ENCODE measurements around the gene FRMD4A. TPM values are rescaled to one million over a fixed set of nuclear protein-coding genes. Genes with fewer than 3 reads are reported as not detected.

The FRMD4A gene
- total RNA-seq, 1 experiment from 2014 or later = 0.23 TPM

DNA sequence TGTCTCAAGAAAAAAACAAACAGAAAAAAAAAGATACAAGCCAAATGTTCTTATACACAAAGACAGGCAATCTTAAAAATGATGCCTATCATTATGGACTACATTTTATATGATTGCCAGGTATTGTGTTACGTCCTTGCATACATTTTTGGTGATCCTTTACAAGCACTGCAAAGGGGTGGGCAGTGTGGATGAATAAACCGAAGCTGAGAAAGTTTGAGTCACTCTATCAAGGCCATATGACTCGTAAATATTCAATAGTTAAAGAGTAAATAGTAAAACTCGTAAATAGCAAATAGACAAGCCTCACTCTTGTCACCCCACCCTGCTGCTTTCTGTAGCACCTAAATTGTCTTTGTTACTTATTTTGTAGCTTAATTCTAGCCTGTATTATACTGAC lies 326.2 kb downstream of the FRMD4A start:
- no peak overlapping the region for H3K4me3 Mint-ChIP-seq (ENCODE audit: unreplicated experiment)
- intact Hi-C loops (cut with micrococcal nuclease) = no loop called here
- no TSS peak for BruUV-seq (replicated peaks)
- no peaks in the 10 kb centered on the region for H3K27me3 Mint-ChIP-seq (ENCODE audit: insufficient read depth, unreplicated experiment)
- CTCF ChIA-PET = no interaction called here
- H3K4me1 Mint-ChIP-seq (ENCODE audit: insufficient read depth, unreplicated experiment) = peaks cover 5% of the 10 kb centered on the region
- DNase-seq (ENCODE audit: unreplicated experiment) = no peak
- POLR2A ChIA-PET = no interaction called here
- TF ChIP-seq, protein P1, sequence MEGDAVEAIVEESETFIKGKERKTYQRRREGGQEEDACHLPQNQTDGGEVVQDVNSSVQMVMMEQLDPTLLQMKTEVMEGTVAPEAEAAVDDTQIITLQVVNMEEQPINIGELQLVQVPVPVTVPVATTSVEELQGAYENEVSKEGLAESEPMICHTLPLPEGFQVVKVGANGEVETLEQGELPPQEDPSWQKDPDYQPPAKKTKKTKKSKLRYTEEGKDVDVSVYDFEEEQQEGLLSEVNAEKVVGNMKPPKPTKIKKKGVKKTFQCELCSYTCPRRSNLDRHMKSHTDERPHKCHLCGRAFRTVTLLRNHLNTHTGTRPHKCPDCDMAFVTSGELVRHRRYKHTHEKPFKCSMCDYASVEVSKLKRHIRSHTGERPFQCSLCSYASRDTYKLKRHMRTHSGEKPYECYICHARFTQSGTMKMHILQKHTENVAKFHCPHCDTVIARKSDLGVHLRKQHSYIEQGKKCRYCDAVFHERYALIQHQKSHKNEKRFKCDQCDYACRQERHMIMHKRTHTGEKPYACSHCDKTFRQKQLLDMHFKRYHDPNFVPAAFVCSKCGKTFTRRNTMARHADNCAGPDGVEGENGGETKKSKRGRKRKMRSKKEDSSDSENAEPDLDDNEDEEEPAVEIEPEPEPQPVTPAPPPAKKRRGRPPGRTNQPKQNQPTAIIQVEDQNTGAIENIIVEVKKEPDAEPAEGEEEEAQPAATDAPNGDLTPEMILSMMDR (IDR thresholded peaks at IDR 0.05; ENCODE audit: unreplicated experiment) = no peak
- no peaks in the 10 kb centered on the region for H3K9me3 Mint-ChIP-seq (ENCODE audit: unreplicated experiment)
- no peak overlapping the region for H3K27ac Mint-ChIP-seq (ENCODE audit: low read depth, unreplicated experiment)
- no peaks in the 10 kb centered on the region for H3K36me3 Mint-ChIP-seq (ENCODE audit: insufficient read depth, unreplicated experiment)

DNA sequence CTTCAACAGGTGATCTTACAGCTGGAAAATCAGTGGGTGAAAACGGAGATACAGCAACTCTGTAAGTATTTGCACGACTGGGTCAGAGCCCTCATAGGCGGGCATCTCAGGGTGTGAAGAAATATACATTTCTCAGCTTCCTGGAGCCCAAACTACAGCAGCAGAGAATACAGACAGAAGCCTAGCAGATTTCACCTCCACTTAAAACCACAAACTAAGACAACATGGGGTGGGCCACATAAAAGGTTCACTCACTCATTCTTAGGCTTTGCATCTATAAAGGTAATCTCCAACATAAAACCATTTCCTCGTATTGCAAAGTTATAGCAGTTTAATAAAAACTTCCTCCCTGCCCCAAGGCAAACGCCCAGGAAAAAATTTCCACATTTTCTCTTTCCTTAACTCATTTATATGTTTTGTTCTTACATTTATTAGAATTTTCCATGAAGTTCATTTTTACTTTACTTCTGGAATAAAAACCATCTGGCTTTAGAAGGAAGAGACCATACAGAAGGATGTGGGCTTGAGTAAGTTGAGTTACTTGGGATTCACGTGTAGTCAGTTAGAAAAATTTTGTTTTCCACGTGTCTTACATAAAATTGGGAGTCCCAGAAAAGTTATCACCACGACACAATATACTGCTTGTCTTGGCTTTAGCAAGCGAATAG lies 327.1 kb downstream of the FRMD4A start:
- no TSS peak for BruUV-seq (replicated peaks)
- H3K27ac Mint-ChIP-seq (ENCODE audit: low read depth, unreplicated experiment) = no peak overlapping the region
- no peaks in the 10 kb centered on the region for H3K27me3 Mint-ChIP-seq (ENCODE audit: insufficient read depth, unreplicated experiment)
- no peak for DNase-seq (ENCODE audit: unreplicated experiment)
- H3K4me3 Mint-ChIP-seq (ENCODE audit: unreplicated experiment) = no peak overlapping the region
- no peaks in the 10 kb centered on the region for H3K36me3 Mint-ChIP-seq (ENCODE audit: insufficient read depth, unreplicated experiment)
- POLR2A ChIA-PET = no interaction called here
- TF ChIP-seq, protein P1 (IDR thresholded peaks at IDR 0.05; ENCODE audit: unreplicated experiment) = no peak
- CTCF ChIA-PET = no interaction called here
- H3K4me1 Mint-ChIP-seq (ENCODE audit: insufficient read depth, unreplicated experiment) = no peaks in the 10 kb centered on the region
- H3K9me3 Mint-ChIP-seq (ENCODE audit: unreplicated experiment) = peaks cover 8% of the 10 kb centered on the region
- intact Hi-C loops (cut with micrococcal nuclease) = no loop called here

DNA sequence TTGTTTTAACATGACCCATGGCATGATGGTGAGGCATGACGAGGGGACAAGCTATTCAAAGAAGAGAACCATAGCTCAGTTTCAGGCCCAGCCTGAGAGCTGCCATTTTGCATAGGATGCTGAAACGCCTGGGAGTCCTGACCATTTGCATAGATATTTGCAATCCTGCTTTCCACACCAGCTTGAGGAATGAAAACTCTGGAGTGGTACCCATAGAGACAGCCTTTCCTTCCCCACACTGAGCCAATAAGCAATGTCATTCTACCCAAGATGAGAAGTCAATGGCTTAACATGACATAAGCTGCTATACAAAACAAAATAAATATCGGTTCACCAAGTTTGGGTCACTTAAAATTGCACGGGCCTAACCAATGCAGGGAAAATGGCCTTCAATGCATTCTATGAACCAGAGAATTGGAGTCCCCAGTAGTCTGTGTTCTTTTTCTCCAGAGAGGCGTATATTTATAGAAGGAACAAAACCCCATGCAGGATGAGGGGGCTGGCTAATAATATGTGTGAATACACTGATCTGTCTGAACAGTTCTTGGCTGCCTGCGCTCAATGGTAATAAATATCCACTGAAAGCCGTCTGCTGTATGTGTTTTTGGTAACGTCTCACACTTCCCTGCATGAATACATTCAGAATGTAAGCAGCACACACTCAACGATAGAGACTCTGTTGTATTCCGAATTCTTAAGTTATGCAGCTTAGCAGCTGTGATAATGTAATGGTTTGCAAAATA lies 329.3 kb downstream of the FRMD4A start:
- Mint-ChIP-seq H3K9me3 (ENCODE audit: unreplicated experiment) (peaks cover 16% of the 10 kb centered on the region), H3K4me3 (ENCODE audit: unreplicated experiment) (no peak overlapping the region), H3K36me3 (ENCODE audit: insufficient read depth, unreplicated experiment) (no peaks in the 10 kb centered on the region), H3K27ac (ENCODE audit: low read depth, unreplicated experiment) (no peak overlapping the region), H3K27me3 (ENCODE audit: insufficient read depth, unreplicated experiment) (no peaks in the 10 kb centered on the region), H3K4me1 (ENCODE audit: insufficient read depth, unreplicated experiment) (no peaks in the 10 kb centered on the region)
- POLR2A ChIA-PET = no interaction called here
- intact Hi-C loops (cut with micrococcal nuclease) = no loop called here
- no peak for DNase-seq (ENCODE audit: unreplicated experiment)
- CTCF ChIA-PET = no interaction called here
- BruUV-seq (replicated peaks) = no TSS peak
- TF ChIP-seq, protein P1 (IDR thresholded peaks at IDR 0.05; ENCODE audit: unreplicated experiment) = no peak

DNA sequence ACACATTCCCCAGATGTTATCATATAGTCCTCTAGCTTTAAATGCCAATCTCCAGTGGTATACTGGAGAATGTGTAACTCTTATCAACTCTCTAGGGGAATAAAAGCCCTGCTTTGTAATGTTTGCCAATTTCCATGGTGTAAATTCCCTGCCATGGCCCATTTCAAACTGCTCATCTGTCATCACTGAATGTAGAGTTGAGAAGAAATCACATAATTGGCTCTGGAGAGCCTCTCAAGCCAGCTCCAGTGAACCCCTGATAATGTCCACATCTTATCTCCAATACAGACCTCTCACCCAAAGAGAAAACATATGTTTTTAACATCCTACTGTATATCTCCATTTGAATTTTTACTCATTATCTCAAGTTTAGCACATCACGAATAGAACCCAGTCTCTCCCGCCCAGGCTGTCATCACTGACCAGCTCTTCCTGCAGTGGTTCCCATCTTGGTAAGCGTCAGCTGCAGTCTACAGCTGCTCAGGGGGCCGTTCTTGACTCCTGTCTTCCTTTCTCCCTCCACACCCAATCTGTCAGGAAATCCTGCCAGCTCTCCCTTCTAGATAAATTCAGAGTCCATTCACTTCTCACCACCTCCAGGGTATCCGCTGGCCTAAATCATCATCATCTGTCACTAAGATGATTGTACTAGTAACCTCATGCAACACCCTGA lies 332.4 kb downstream of the FRMD4A start:
- H3K27ac Mint-ChIP-seq (ENCODE audit: low read depth, unreplicated experiment) = no peak overlapping the region
- H3K4me1 Mint-ChIP-seq (ENCODE audit: insufficient read depth, unreplicated experiment) = no peaks in the 10 kb centered on the region
- ChIA-PET CTCF (no interaction called here), POLR2A (no interaction called here)
- no TSS peak for BruUV-seq (replicated peaks)
- no peak for DNase-seq (ENCODE audit: unreplicated experiment)
- peaks cover 16% of the 10 kb centered on the region for H3K9me3 Mint-ChIP-seq (ENCODE audit: unreplicated experiment)
- TF ChIP-seq, protein P1 (IDR thresholded peaks at IDR 0.05; ENCODE audit: unreplicated experiment) = no peak
- H3K27me3 Mint-ChIP-seq (ENCODE audit: insufficient read depth, unreplicated experiment) = no peaks in the 10 kb centered on the region
- intact Hi-C loops (cut with micrococcal nuclease) = no loop called here
- no peak overlapping the region for H3K4me3 Mint-ChIP-seq (ENCODE audit: unreplicated experiment)
- H3K36me3 Mint-ChIP-seq (ENCODE audit: insufficient read depth, unreplicated experiment) = no peaks in the 10 kb centered on the region

Data from MCF 10A (cell line).